ENCODE measurements around the gene HSD17B12. TPM values are rescaled to one million over a fixed set of nuclear protein-coding genes. Genes with fewer than 3 reads are reported as not detected.

The HSD17B12 gene
- total and polyA plus RNA-seq, 8 donors = 64.5 to 150 (median 78.1) TPM

GRCh38 chr11:43812471-43812870 is 131.9 kb downstream of the HSD17B12 start:
- no peak overlapping the region for H3K4me3 ChIP-seq
- no peak overlapping the region for H3K27ac ChIP-seq
- DNase-seq = no peak
- H3K9me3 ChIP-seq = no peaks in the 10 kb centered on the region
- no peak for TF ChIP-seq CTCF (IDR thresholded peaks at IDR 0.05)
- ATAC-seq = no peak
- peaks cover 0 to 17% of the 10 kb centered on the region in 2 donors for H3K36me3 ChIP-seq
- no peaks in the 10 kb centered on the region for H3K27me3 ChIP-seq
- H3K4me1 ChIP-seq = no peaks in the 10 kb centered on the region
- intact Hi-C loops (cut with DNase I) = no loop called here

GRCh38 chr11:43818220-43818619 is 137.7 kb downstream of the HSD17B12 start:
- ATAC-seq (no peak), DNase-seq (no peak)
- intact Hi-C loops (cut with DNase I) = no loop called here
- no peak for TF ChIP-seq CTCF (IDR thresholded peaks at IDR 0.05)
- Histone ChIP-seq H3K36me3 (peaks cover 0 to 23% of the 10 kb centered on the region in 2 donors), H3K4me3 (no peak overlapping the region), H3K9me3 (no peaks in the 10 kb centered on the region), H3K27ac (no peak overlapping the region), H3K27me3 (no peaks in the 10 kb centered on the region), H3K4me1 (no peaks in the 10 kb centered on the region)

GRCh38 chr11:43819926-43820325 is 139.4 kb downstream of the HSD17B12 start:
- peaks cover 0 to 37% of the 10 kb centered on the region in 2 donors for H3K36me3 ChIP-seq

GRCh38 chr11:43823316-43823715 is 142.8 kb downstream of the HSD17B12 start:
- DNase-seq (no peak), ATAC-seq (no peak)
- Histone ChIP-seq H3K4me3 (no peak overlapping the region), H3K36me3 (peaks cover 0 to 20% of the 10 kb centered on the region in 2 donors), H3K9me3 (no peaks in the 10 kb centered on the region), H3K27me3 (no peaks in the 10 kb centered on the region), H3K4me1 (no peaks in the 10 kb centered on the region), H3K27ac (no peak overlapping the region)
- no peak for TF ChIP-seq CTCF (IDR thresholded peaks at IDR 0.05)
- intact Hi-C loops (cut with DNase I) = no loop called here

More at GRCh38 chr11:43819926-43820325, 139.4 kb downstream of the HSD17B12 start:
- Histone ChIP-seq H3K4me3 (no peak overlapping the region), H3K9me3 (no peaks in the 10 kb centered on the region), H3K27ac (no peak overlapping the region), H3K27me3 (no peaks in the 10 kb centered on the region), H3K4me1 (no peaks in the 10 kb centered on the region)
- intact Hi-C loops (cut with DNase I) = no loop called here
- ATAC-seq (no peak), DNase-seq (no peak)
- TF ChIP-seq CTCF (IDR thresholded peaks at IDR 0.05) = no peak

- no peak overlapping the region for H3K27ac ChIP-seq
- ATAC-seq = no peak
- TF ChIP-seq CTCF (IDR thresholded peaks at IDR 0.05) = no peak
- intact Hi-C loops (cut with DNase I) = no loop called here
- H3K9me3 ChIP-seq = no peaks in the 10 kb centered on the region
- H3K27me3 ChIP-seq = no peaks in the 10 kb centered on the region
- H3K4me1 ChIP-seq = no peaks in the 10 kb centered on the region
- no peak for DNase-seq
- peaks cover 0 to 20% of the 10 kb centered on the region in 2 donors for H3K36me3 ChIP-seq
- no peak overlapping the region for H3K4me3 ChIP-seq
These were observed 143.3 kb downstream of the HSD17B12 start for GRCh38 chr11:43823851-43824250.

All from left lung (tissue), 10 donors.